H1 (cell line): ENCODE results near the gene PDF. TPM values are rescaled to one million over a fixed set of nuclear protein-coding genes. Genes with fewer than 3 reads are reported as not detected.

Experiments
- CTCF ChIA-PET: fragments of 300-600 bp; sonication (Branson Sonifier 250); formaldehyde crosslinking; loops from one replicate; lab custom pipeline; 2021; ENCODE audit not compliant: partially characterized antibody; lab: Charles Lee
- POLR2A ChIA-PET: fragments of 300-600 bp; sonication (Branson Sonifier 250); formaldehyde crosslinking; loops from one replicate; lab custom pipeline; 2021; ENCODE audit warnings: inconsistent platforms; ENCODE audit not compliant: partially characterized antibody; lab: Charles Lee
- DNase-seq, 2 experiments: peaks; one replicate each; pipeline versions ENCODE4 v3.0.0 to v3.0.0-alpha.2; 2010 to 2022; ENCODE audit warnings: low spot score in 2 of 2, low read depth in 1 of 2, mixed read lengths in 1 of 2
- FAIRE-seq: peaks from 2 replicates; lab custom pipeline; 2011; peaks lifted over from hg19 to GRCh38; lab: Jason Lieb, UNC
- H2AFZ ChIP-seq: 2 replicates; pipeline ENCODE4 v1.8.1; 2012; ENCODE audit warnings: low read length, inconsistent platforms
- H2AK5ac ChIP-seq: 2 replicates; pipeline ENCODE4 v1.6.1; 2013; ENCODE audit warnings: low read depth, low read length
- H2BK120ac ChIP-seq: replicated peaks from 2 replicates; pipeline ENCODE3; 2013; ENCODE audit warnings: low read depth, low read length, inconsistent platforms
- H2BK12ac ChIP-seq: 2 replicates; pipeline ENCODE4 v1.6.1; 2013; ENCODE audit warnings: low read depth, low read length
- H2BK15ac ChIP-seq: 2 replicates; pipeline ENCODE4 v1.6.1; 2013; ENCODE audit warnings: low read length
- H2BK20ac ChIP-seq: 2 replicates; pipeline ENCODE4 v1.6.1; 2013; ENCODE audit warnings: low read length
- H2BK5ac ChIP-seq: 2 replicates; pipeline ENCODE4 v1.6.1; 2013; ENCODE audit warnings: low read depth, low read length
- H3K14ac ChIP-seq: 2 replicates; pipeline ENCODE4 v1.6.1; 2013; ENCODE audit warnings: inconsistent platforms; ENCODE audit not compliant: insufficient read length
- H3K18ac ChIP-seq: 2 replicates; pipeline ENCODE4 v1.6.1; 2013; ENCODE audit warnings: low read length; ENCODE audit errors: extremely low read depth
- H3K23ac ChIP-seq: 2 replicates; pipeline ENCODE4 v1.6.1; 2013; ENCODE audit warnings: inconsistent platforms; ENCODE audit not compliant: insufficient read length
- H3K23me2 ChIP-seq: 2 replicates; pipeline ENCODE4 v1.6.1; 2013; ENCODE audit warnings: low read depth, low read length
- H3K27ac ChIP-seq: 2 replicates; pipeline ENCODE4 v1.6.1; 2011; ENCODE audit warnings: low read depth, low read length, inconsistent platforms
- H3K27me3 ChIP-seq, 4 experiments: replicated peaks in 1 of 4; 1 replicate in 1 of 4; 2 replicates in 3 of 4; pipeline versions ENCODE4 v1.6.1 to v1.8.1; 2011 to 2013; ENCODE audit warnings: low read length in 3 of 4, mild to moderate bottlenecking in 3 of 4, inconsistent platforms in 2 of 4, mixed read lengths in 2 of 4, moderate library complexity in 1 of 4; ENCODE audit not compliant: control insufficient read depth in 3 of 4, insufficient read depth in 3 of 4; ENCODE audit errors: extremely low read depth in 1 of 4
- H3K36me3 ChIP-seq, 4 experiments: 2 replicates each; pipeline versions ENCODE4 v1.6.1 to v1.8.1; 2011 to 2013; ENCODE audit warnings: mild to moderate bottlenecking in 4 of 4, low read length in 3 of 4, moderate library complexity in 2 of 4, control low read depth in 1 of 4, inconsistent platforms in 1 of 4; ENCODE audit not compliant: insufficient read depth in 4 of 4, control insufficient read depth in 2 of 4
- H3K4ac ChIP-seq: replicated peaks from 2 replicates; pipeline ENCODE3; 2013; ENCODE audit warnings: low read length, low read depth, mixed read lengths, inconsistent platforms; ENCODE audit not compliant: insufficient read length
- H3K4me1 ChIP-seq, 4 experiments: replicated peaks in 1 of 4; 1 replicate in 1 of 4; 2 replicates in 3 of 4; pipeline versions ENCODE4 v1.6.1 to v1.8.1; 2011 to 2013; ENCODE audit warnings: low read length in 3 of 4, inconsistent platforms in 2 of 4, mixed read lengths in 1 of 4; ENCODE audit not compliant: insufficient read depth in 4 of 4, control insufficient read depth in 3 of 4
- H3K4me2 ChIP-seq, 2 experiments: 2 replicates each; pipeline versions ENCODE4 v1.6.1 to v1.8.1; 2011 to 2013; ENCODE audit warnings: low read depth in 2 of 2, low read length in 2 of 2, control low read depth in 1 of 2, inconsistent platforms in 1 of 2, mild to moderate bottlenecking in 1 of 2; ENCODE audit not compliant: insufficient read depth in 1 of 2
- H3K4me3 ChIP-seq, 4 experiments: fragments of 200-600, 300-600 bp in 1 of 4; sonication (generic), shearing (Covaris generic), sonication (Bioruptor Twin) in 1 of 4; 2 replicates each; pipeline versions ENCODE4 v1.5.1 to v1.8.1; 2011 to 2016; ENCODE audit warnings: low read length in 4 of 4, low read depth in 3 of 4, control low read depth in 2 of 4, inconsistent platforms in 2 of 4, mild to moderate bottlenecking in 2 of 4, mixed read lengths in 1 of 4, moderate library complexity in 1 of 4; ENCODE audit not compliant: insufficient read depth in 2 of 4; ENCODE audit errors: extremely low read depth in 1 of 4
- H3K56ac ChIP-seq: replicated peaks from 2 replicates; pipeline ENCODE3; 2013; ENCODE audit warnings: low read depth, mild to moderate bottlenecking, mixed read lengths, low read length, inconsistent platforms; ENCODE audit not compliant: insufficient read length
- H3K79me1 ChIP-seq: 2 replicates; pipeline ENCODE4 v1.6.1; 2013; ENCODE audit warnings: low read depth, low read length, control low read depth
- H3K79me2 ChIP-seq, 2 experiments: 2 replicates each; pipeline versions ENCODE4 v1.6.1 to v1.8.1; 2012 to 2013; ENCODE audit warnings: low read length in 2 of 2, mild to moderate bottlenecking in 2 of 2, inconsistent platforms in 1 of 2; ENCODE audit not compliant: insufficient read depth in 2 of 2, control insufficient read depth in 1 of 2
- H3K9ac ChIP-seq, 4 experiments: replicated peaks in 1 of 4; 1 replicate in 1 of 4; 2 replicates in 3 of 4; pipeline versions ENCODE4 v1.6.1 to v1.8.1; 2011 to 2013; ENCODE audit warnings: low read depth in 3 of 4, low read length in 3 of 4, control low read depth in 2 of 4, mild to moderate bottlenecking in 2 of 4, moderate library complexity in 2 of 4, inconsistent platforms in 1 of 4; ENCODE audit errors: extremely low read depth in 1 of 4
- H3K9me3 ChIP-seq, 2 experiments: 2 replicates each; pipeline versions ENCODE4 v1.6.1 to v1.8.1; 2012 to 2013; ENCODE audit warnings: mild to moderate bottlenecking in 2 of 2, moderate library complexity in 2 of 2, control low read depth in 1 of 2, inconsistent platforms in 1 of 2, low read depth in 1 of 2, low read length in 1 of 2, mixed read lengths in 1 of 2; ENCODE audit not compliant: insufficient read depth in 2 of 2
- H4K20me1 ChIP-seq, 2 experiments: replicated peaks in 1 of 2; 2 replicates each; pipeline versions ENCODE3 to v1.8.1; 2011 to 2013; ENCODE audit warnings: inconsistent platforms in 2 of 2, low read length in 2 of 2, mild to moderate bottlenecking in 1 of 2; ENCODE audit not compliant: insufficient read depth in 2 of 2, control insufficient read depth in 1 of 2
- H4K5ac ChIP-seq: 2 replicates; pipeline ENCODE4 v1.6.1; 2013; ENCODE audit warnings: low read length, low read depth, mixed read lengths, inconsistent platforms; ENCODE audit not compliant: insufficient read length
- H4K8ac ChIP-seq: 2 replicates; pipeline ENCODE4 v1.8.0; 2013; ENCODE audit warnings: mild to moderate bottlenecking, moderate library complexity, low read length, inconsistent platforms; ENCODE audit not compliant: insufficient read depth; ENCODE audit errors: extremely low read depth
- H4K91ac ChIP-seq: replicated peaks from 2 replicates; pipeline ENCODE3; 2013; ENCODE audit warnings: low read length, mixed read lengths, inconsistent platforms; ENCODE audit not compliant: insufficient read length
- JUND ChIP-seq: IDR thresholded peaks from 2 replicates; pipeline ENCODE4 v1.6.1; 2011; ENCODE audit warnings: mild to moderate bottlenecking, improper control_type of control experiment, low read length
- POLR2A ChIP-seq, 2 experiments: IDR thresholded peaks; 1 replicate in 1 of 2; 2 replicates in 1 of 2; pipeline ENCODE4 v1.6.1; 2011; ENCODE audit warnings: low read depth in 2 of 2, low read length in 2 of 2, mild to moderate bottlenecking in 2 of 2; ENCODE audit errors: control extremely low read depth in 1 of 2
- RXRA ChIP-seq: IDR thresholded peaks from 2 replicates; pipeline ENCODE4 v1.6.1; 2011; ENCODE audit warnings: low read depth, mild to moderate bottlenecking, low read length, moderate library complexity; ENCODE audit not compliant: insufficient read depth
- SIN3A ChIP-seq, 2 experiments: IDR thresholded peaks in 1 of 2; conservative IDR thresholded peaks in 1 of 2; 2 replicates each; pipeline ENCODE4 v1.6.1; 2011 to 2012; ENCODE audit warnings: low read length in 2 of 2, improper control_type of control experiment in 1 of 2, low read depth in 1 of 2, mild to moderate bottlenecking in 1 of 2
- SP1 ChIP-seq: IDR thresholded peaks from 2 replicates; pipeline ENCODE4 v1.6.1; 2011; ENCODE audit warnings: low read depth, low read length
- WGBS, 2 experiments: shearing (Covaris generic) in 1 of 2; methylation state at CpG; one replicate each; pipeline versions ENCODE4 v1.1.6 to v1.1.7; 2013 to 2015; ENCODE audit warnings: low lambda C conversion rate in 2 of 2, mixed read lengths in 2 of 2, inconsistent platforms in 1 of 2, low coverage in 1 of 2, missing lambda C conversion rate in 1 of 2; ENCODE audit not compliant: insufficient replicate concordance in 2 of 2, insufficient coverage in 1 of 2, insufficient read length in 1 of 2; ENCODE audit errors: extremely low coverage in 1 of 2, missing lambda C conversion rate in 1 of 2; 5-methylcytosine and 5-hydroxymethylcytosine counted together
- polyA plus RNA-seq, 7 experiments: library from polyadenylated mRNA; depleted of rRNA in 3 of 7; stranded (reverse) in 5 of 7; unstranded in 2 of 7; fragments of >200 nt in 5 of 7; fragments of 200-250 nt in 2 of 7; gene quantifications; 1 replicate in 5 of 7; 2 replicates in 1 of 7; 4 replicates in 1 of 7; pipeline versions ENCODE4 v1.2.1 to v1.2.3, GENCODE V29; 2011 to 2013; ENCODE audit warnings: missing spikeins in 2 of 7, mixed read lengths in 2 of 7
- total RNA-seq: library from RNA; stranded (reverse); fragmentation: NEBNext Ultra II Directional; extraction: Animal tissue kit (Norgen Biotek cat#: 25700); gene quantifications from 2 replicates; pipeline ENCODE4 v1.2.1, GENCODE V29; 2021
- TF ChIP-seq, protein P1 (sequence below): IDR thresholded peaks from 2 replicates; pipeline ENCODE4 v1.6.1; 2012; ENCODE audit warnings: low read length, inconsistent platforms
- TF ChIP-seq, protein P2 (sequence below): IDR thresholded peaks from 2 replicates; pipeline ENCODE4 v1.6.1; 2012; ENCODE audit warnings: inconsistent platforms

Gene PDF
- total and polyA plus RNA-seq, 2 of the 8 experiments (the other 6 are each of a cell fraction or from before 2014, with no cell fraction given) = 17.7 to 23.9 TPM

DNA sequence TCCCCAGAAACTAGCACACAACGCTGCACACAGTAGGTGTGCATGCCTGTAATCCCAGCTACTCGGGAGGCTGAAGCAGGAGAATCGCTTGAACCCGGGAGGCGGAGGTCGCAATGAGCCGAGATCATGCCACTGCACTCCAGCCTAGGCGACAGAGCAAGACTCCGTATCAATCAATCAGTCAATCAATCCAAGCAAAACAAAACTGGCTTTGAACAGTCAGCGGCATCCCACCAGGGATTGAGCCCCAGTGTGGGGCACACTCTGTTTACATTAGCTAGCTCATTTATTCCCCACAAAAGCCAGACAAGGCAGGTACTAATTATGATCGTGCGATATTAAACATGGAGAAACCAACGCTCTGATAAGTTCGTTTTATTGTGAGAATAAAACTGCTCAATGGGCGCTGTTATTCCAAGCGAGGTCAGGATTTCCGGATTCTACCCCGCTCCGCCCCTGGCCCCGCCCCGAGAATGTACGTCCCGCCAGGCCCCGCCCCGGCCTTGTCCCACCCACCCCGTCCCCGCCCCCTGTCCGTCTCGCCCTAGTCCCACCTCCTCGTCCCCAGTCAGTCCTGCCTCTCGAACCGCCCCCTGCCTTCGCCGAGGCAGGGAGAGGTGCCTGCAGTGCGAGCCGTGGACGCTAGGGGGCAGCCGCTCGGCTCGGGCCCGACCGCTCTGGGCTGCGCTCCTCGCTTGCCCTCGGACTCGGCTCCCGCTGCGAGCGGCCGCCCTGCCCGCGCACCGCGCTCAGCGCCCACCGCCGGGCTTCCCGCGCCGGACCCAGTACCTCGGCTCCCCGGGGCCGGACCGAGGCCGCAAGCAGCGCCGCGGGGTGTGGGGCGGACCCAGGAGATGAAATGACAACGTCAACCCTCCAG is 19.5 kb downstream of the PDF start, which contains the start of gene VPS4A:
VPS4A (plus strand) TSS at position 698 of the 880 bp plus-strand sequence; CDS start at position 860, 162 bp downstream.
- no peaks in the 10 kb centered on the region for H3K79me1 ChIP-seq
- peaks cover 0 to 2% (median 1%) of the 10 kb centered on the region in 4 experiments; a peak in 3 of 8 replicates for H3K36me3 ChIP-seq
- ChIA-PET CTCF (interaction anchor here (1.1 to 1.9 kb wide), 4 partner anchors 15 to 28 kb away, joined by 3 to 7 read pairs (median 4); partner anchors contain the start of gene PDF), POLR2A (interaction anchor here (1.2 to 24.8 kb wide), 4 partner anchors 9 to 180 kb away, joined by 3 to 497 read pairs (median 6); partner anchors contain the start of genes COG8, NIP7, PDF and TMED6)
- peaks cover 0 to 15% of the 10 kb centered on the region in 2 experiments; a peak in 1 of 4 replicates for H3K79me2 ChIP-seq
- FAIRE-seq (no peak), DNase-seq (peak; percentile 88 to 99)
- H3K9ac ChIP-seq = peak within 1 kb of the TSS; percentile 57 to 80 (median 62)
- peak within 1 kb of the TSS; percentile 65 to 79 for H3K4me2 ChIP-seq
- H3K9me3 ChIP-seq = no peaks in the 10 kb centered on the region
- no peak within 1 kb of the TSS for H2BK120ac ChIP-seq
- WGBS, 2 experiments = 20% methylated on average over 38 of the region's 70 CpGs; no CpG with 5 or more reads in 1 of the 2 experiments
- peak within 1 kb of the TSS; percentile 96 for H4K8ac ChIP-seq
- no peak within 1 kb of the TSS; the same call in 1 of the 2 replicates for H3K18ac ChIP-seq
- 0 out of 2 replicates have a peak, but pooled peaks cover 3% of the 10 kb centered on the region for H3K23me2 ChIP-seq
- H2BK12ac ChIP-seq = no peak within 1 kb of the TSS
- peak within 1 kb of the TSS; percentile 97 for H2AFZ ChIP-seq
- no peak within 1 kb of the TSS for H2BK15ac ChIP-seq
- 0 out of 2 replicates have a peak within 1 kb of the TSS, but pooled peaks have one; percentile 2 for H2AK5ac ChIP-seq
- peaks cover 0 to 4% (median 3%) of the 10 kb centered on the region in 4 experiments; a peak in 4 of 7 replicates for H3K4me1 ChIP-seq
- H2BK5ac ChIP-seq = 0 out of 2 replicates have a peak within 1 kb of the TSS, but pooled peaks have one; percentile 22
- no peak within 1 kb of the TSS for H4K91ac ChIP-seq
- peak within 1 kb of the TSS; percentile 69; the same call in 1 of the 2 replicates for H3K27ac ChIP-seq
- no peak within 1 kb of the TSS for H3K14ac ChIP-seq
- H3K56ac ChIP-seq = no peak within 1 kb of the TSS
- no peaks in the 10 kb centered on the region for H3K27me3 ChIP-seq
- H3K4me3 ChIP-seq = peak within 1 kb of the TSS; percentile 53 to 84 (median 78)
- no peak within 1 kb of the TSS for H2BK20ac ChIP-seq
- peak within 1 kb of the TSS; percentile 57 for H4K5ac ChIP-seq
- no peak within 1 kb of the TSS for H3K23ac ChIP-seq
- H3K4ac ChIP-seq = no peak within 1 kb of the TSS
- H4K20me1 ChIP-seq = peaks cover 5 to 6% of the 10 kb centered on the region in 2 experiments
- TF ChIP-seq, protein P1, sequence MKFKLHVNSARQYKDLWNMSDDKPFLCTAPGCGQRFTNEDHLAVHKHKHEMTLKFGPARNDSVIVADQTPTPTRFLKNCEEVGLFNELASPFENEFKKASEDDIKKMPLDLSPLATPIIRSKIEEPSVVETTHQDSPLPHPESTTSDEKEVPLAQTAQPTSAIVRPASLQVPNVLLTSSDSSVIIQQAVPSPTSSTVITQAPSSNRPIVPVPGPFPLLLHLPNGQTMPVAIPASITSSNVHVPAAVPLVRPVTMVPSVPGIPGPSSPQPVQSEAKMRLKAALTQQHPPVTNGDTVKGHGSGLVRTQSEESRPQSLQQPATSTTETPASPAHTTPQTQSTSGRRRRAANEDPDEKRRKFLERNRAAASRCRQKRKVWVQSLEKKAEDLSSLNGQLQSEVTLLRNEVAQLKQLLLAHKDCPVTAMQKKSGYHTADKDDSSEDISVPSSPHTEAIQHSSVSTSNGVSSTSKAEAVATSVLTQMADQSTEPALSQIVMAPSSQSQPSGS = no peak
- TF ChIP-seq RXRA (no peak), POLR2A (IDR thresholded peaks at IDR 0.05; ENCODE audit: control extremely low read depth in 1 of 2, low read depth in 2 of 2, low read length in 2 of 2) (peak in 1 of 2 experiments; percentile 64; a peak in 1 of 3 replicates), SP1 (peak; percentile 56; the same call in 1 of the 2 replicates), SIN3A (conservative IDR thresholded peaks at IDR 0.05 in 1 of 2, IDR thresholded peaks at IDR 0.05 in 1 of 2; ENCODE audit: low read depth in 1 of 2, low read length in 2 of 2) (peak in 1 of 2 experiments; percentile 84; a peak in 2 of 4 replicates), JUND (0 out of 2 replicates have a peak, but pooled peaks have one; percentile 9)
- TF ChIP-seq, protein P2, sequence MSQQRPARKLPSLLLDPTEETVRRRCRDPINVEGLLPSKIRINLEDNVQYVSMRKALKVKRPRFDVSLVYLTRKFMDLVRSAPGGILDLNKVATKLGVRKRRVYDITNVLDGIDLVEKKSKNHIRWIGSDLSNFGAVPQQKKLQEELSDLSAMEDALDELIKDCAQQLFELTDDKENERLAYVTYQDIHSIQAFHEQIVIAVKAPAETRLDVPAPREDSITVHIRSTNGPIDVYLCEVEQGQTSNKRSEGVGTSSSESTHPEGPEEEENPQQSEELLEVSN = no peak
